Measurements from ENCODE around the gene DOCK3. TPM values are rescaled to one million over a fixed set of nuclear protein-coding genes. Genes with fewer than 3 reads are reported as not detected.
"Not testable (repeated sequence)": the region's sequence is repeated elsewhere in the genome, so short reads cannot be mapped to it uniquely, and the experiment has no call there.

The DOCK3 gene
- total RNA-seq, 1 experiment from 2014 or later, result 0.47 TPM

DNA sequence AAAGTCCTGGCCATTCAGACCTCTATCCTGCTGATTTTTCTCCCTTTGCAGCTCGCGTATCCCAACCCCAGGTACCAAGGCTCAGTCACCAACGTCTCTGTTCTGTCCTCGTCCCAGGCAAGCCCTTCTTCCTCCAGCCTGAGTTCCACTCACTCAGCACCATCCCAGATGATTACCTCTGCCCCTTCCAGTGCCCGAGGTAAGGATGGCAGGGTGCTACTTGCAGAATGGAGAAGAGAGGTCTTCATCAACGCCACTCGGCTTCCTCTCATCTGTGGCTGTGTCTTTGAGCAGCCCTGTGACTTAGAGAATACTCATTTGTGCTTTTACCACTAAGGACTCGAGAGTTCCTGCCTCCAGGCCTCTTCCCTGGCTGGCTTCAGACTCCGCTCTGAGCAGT lies 687.7 kb downstream of the DOCK3 start:
- Histone ChIP-seq H3K27me3 (replicated peaks; ENCODE audit: insufficient read depth, low read depth, low read length, poor library complexity) (no peaks in the 10 kb centered on the region), H3K4me3 (ENCODE audit: low read depth, low read length, poor library complexity, severe bottlenecking) (no peak overlapping the region), H3K36me3 (ENCODE audit: insufficient read depth, low read length, poor library complexity, severe bottlenecking) (no peaks in the 10 kb centered on the region), H3K27ac (ENCODE audit: low read depth, low read length, poor library complexity, severe bottlenecking) (no peak overlapping the region), H3K9me3 (ENCODE audit: low read depth, low read length, poor library complexity, severe bottlenecking) (no peaks in the 10 kb centered on the region), H3K4me1 (ENCODE audit: insufficient read depth, low read length, poor library complexity, severe bottlenecking) (no peaks in the 10 kb centered on the region)
- intact Hi-C loops (cut with micrococcal nuclease; ENCODE audit: unreplicated experiment), result no loop called here
- no TSS peak for BruUV-seq (replicated peaks)
- no peak for DNase-seq (ENCODE audit: low spot score)
- no peak for TF ChIP-seq EZH2 (IDR thresholded peaks at IDR 0.05; ENCODE audit: borderline replicate concordance, low read depth, low read length, poor library complexity, severe bottlenecking)
- TF ChIP-seq, protein P1, sequence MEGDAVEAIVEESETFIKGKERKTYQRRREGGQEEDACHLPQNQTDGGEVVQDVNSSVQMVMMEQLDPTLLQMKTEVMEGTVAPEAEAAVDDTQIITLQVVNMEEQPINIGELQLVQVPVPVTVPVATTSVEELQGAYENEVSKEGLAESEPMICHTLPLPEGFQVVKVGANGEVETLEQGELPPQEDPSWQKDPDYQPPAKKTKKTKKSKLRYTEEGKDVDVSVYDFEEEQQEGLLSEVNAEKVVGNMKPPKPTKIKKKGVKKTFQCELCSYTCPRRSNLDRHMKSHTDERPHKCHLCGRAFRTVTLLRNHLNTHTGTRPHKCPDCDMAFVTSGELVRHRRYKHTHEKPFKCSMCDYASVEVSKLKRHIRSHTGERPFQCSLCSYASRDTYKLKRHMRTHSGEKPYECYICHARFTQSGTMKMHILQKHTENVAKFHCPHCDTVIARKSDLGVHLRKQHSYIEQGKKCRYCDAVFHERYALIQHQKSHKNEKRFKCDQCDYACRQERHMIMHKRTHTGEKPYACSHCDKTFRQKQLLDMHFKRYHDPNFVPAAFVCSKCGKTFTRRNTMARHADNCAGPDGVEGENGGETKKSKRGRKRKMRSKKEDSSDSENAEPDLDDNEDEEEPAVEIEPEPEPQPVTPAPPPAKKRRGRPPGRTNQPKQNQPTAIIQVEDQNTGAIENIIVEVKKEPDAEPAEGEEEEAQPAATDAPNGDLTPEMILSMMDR (conservative IDR thresholded peaks at IDR 0.05; ENCODE audit: low read depth, low read length), result no peak
- POLR2A ChIA-PET (ENCODE audit: low non-redundant PET), result no interaction called here
- CTCF ChIA-PET, result no interaction called here

DNA sequence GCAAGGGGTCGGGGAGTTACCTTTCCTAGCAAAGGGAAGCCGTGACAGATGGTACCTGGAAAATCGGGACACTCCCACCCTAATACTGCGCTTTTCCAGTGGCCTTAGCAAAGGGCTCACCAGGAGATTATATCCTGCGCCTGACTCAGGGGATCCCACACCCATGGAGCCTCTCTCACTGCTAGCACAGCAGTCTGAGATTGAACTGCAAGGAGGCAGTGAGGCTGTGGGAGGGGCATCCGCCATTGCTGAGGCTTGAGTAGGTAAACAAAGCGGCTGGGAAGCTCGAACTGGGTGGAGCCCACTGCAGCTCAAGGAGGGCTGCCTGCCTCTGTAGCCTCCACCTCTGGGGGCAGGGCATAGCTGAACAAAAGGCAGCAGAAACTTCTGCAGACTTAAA lies 693.5 kb downstream of the DOCK3 start:
- H3K27ac ChIP-seq (ENCODE audit: low read depth, low read length, poor library complexity, severe bottlenecking); H3K27me3 ChIP-seq (replicated peaks; ENCODE audit: insufficient read depth, low read depth, low read length, poor library complexity); H3K4me3 ChIP-seq (ENCODE audit: low read depth, low read length, poor library complexity, severe bottlenecking); H3K4me1 ChIP-seq (ENCODE audit: insufficient read depth, low read length, poor library complexity, severe bottlenecking); DNase-seq (ENCODE audit: low spot score); BruUV-seq (replicated peaks); intact Hi-C loops (cut with micrococcal nuclease; ENCODE audit: unreplicated experiment); POLR2A ChIA-PET (ENCODE audit: low non-redundant PET); H3K36me3 ChIP-seq (ENCODE audit: insufficient read depth, low read length, poor library complexity, severe bottlenecking); CTCF ChIA-PET; H3K9me3 ChIP-seq (ENCODE audit: low read depth, low read length, poor library complexity, severe bottlenecking): not testable (repeated sequence)

DNA sequence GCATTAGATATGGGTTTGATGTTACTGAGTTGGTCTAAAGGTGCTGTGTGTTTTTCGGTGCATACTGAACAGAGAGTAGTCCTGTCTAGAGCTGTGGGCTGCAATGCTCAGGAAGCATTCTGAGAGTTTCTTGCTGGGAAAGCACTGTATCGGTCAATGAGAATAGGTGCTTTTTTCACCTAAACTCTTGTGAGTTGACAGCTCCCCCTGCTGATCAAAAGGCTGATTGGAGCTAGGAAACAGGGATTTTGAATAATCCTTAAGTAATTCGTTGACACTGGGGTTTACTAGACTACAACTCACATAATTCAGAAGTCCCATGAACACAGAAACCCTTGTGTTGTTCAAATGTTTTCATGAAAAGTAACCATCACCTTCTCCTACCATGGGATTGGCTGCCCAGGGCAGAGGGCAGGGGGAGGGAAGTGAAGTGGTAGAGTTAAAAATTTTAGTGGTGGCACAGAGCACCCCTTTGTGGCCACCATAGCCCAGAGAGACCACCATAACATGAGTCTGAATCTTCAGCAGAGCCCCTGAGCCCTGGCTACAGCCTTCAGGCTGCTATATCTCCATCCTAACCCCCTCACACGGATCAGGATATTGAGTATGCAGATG lies 697.3 kb downstream of the DOCK3 start:
- H3K36me3 ChIP-seq (ENCODE audit: insufficient read depth, low read length, poor library complexity, severe bottlenecking), result no peaks in the 10 kb centered on the region
- H3K9me3 ChIP-seq (ENCODE audit: low read depth, low read length, poor library complexity, severe bottlenecking), result no peaks in the 10 kb centered on the region
- CTCF ChIA-PET, result interaction anchor here (1.0 to 1.3 kb wide), 4 partner anchors 61 to 756 kb away, joined by 3 to 6 read pairs (median 4); no protein-coding TSS in a partner anchor
- H3K4me1 ChIP-seq (ENCODE audit: insufficient read depth, low read length, poor library complexity, severe bottlenecking), result no peaks in the 10 kb centered on the region
- intact Hi-C loops (cut with micrococcal nuclease; ENCODE audit: unreplicated experiment), result loop anchor here (1.0 to 2.0 kb wide), 3 partner anchors 272 to 755 kb away; partner anchors contain the start of gene MAPKAPK3
- no peaks in the 10 kb centered on the region for H3K27me3 ChIP-seq (replicated peaks; ENCODE audit: insufficient read depth, low read depth, low read length, poor library complexity)
- no peak overlapping the region for H3K4me3 ChIP-seq (ENCODE audit: low read depth, low read length, poor library complexity, severe bottlenecking)
- no TSS peak for BruUV-seq (replicated peaks)
- TF ChIP-seq, protein P1 (conservative IDR thresholded peaks at IDR 0.05; ENCODE audit: low read depth, low read length), result peak; percentile 51
- no peak for TF ChIP-seq EZH2 (IDR thresholded peaks at IDR 0.05; ENCODE audit: borderline replicate concordance, low read depth, low read length, poor library complexity, severe bottlenecking)
- no peak overlapping the region for H3K27ac ChIP-seq (ENCODE audit: low read depth, low read length, poor library complexity, severe bottlenecking)
- POLR2A ChIA-PET (ENCODE audit: low non-redundant PET), result no interaction called here
- peak; percentile 61 for DNase-seq (ENCODE audit: low spot score)
